NT2/D1 (cell line): ENCODE data around the gene CCDC43.

Experiments
- SUZ12 ChIP-seq: IDR thresholded peaks from 2 replicates; pipeline ENCODE4 v1.6.1; 2011; ENCODE audit not compliant: insufficient read length, insufficient read depth; ENCODE audit errors: extremely low read depth
- YY1 ChIP-seq: IDR thresholded peaks from 2 replicates; pipeline ENCODE4 v1.6.1; 2011; ENCODE audit not compliant: insufficient read length, insufficient read depth
- ZNF274 ChIP-seq: IDR thresholded peaks from 2 replicates; pipeline ENCODE4 v1.6.1; 2011; ENCODE audit warnings: mild to moderate bottlenecking, low read depth, low read length

DNA sequence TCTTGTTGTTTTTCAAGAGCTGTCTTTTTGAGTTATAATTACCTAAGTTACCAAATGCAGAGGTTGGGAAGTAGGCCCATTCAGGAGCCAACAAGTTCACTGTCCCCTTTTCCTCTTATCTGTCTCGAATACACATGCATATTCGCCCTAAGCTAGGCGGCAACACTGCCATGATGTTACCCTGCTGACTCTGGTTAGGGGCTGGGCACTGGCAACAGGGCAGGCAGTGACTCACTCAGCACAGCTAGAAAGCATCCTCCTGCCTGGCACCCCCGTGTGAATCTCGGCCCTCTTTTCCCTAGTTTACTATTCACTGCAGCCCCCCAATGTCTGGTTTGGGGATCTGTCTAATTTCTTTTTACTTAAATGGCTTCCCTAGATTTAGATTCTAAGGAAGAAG is 32.7 kb upstream of the CCDC43 start:
- no peak for TF ChIP-seq ZNF274
- no peak for TF ChIP-seq YY1
- TF ChIP-seq SUZ12: no peak
